H1 (cell line): ENCODE measurements around the gene ANKRD13B. TPM values are rescaled to one million over a fixed set of nuclear protein-coding genes. Genes with fewer than 3 reads are reported as not detected.

Experiments used
- BRCA1 ChIP-seq: IDR thresholded peaks from 2 replicates; pipeline ENCODE4 v1.6.1; 2012; ENCODE audit warnings: low read depth, low read length, improper control_type of control experiment
- CBX5 ChIP-seq: fragments of 300-800, 300-1000 bp; sonication (generic); IDR thresholded peaks from 2 replicates; pipeline ENCODE4 v1.7.1; 2016; ENCODE audit warnings: antibody characterized with exemption, low read length, low read depth
- CEBPB ChIP-seq: IDR thresholded peaks from 2 replicates; pipeline ENCODE4 v1.6.1; 2012; ENCODE audit warnings: low read depth, low read length
- JUND ChIP-seq: IDR thresholded peaks from 2 replicates; pipeline ENCODE4 v1.6.1; 2011; ENCODE audit warnings: mild to moderate bottlenecking, improper control_type of control experiment, low read length
- RBBP5 ChIP-seq: IDR thresholded peaks from 2 replicates; pipeline ENCODE4 v1.7.1; 2012; ENCODE audit warnings: low read depth, mild to moderate bottlenecking, inconsistent platforms, low read length, moderate library complexity, borderline replicate concordance
- RFX5 ChIP-seq: IDR thresholded peaks from 2 replicates; pipeline ENCODE4 v1.6.1; 2011; ENCODE audit warnings: low read depth, low read length, improper control_type of control experiment, borderline replicate concordance
- SIN3A ChIP-seq, 2 experiments: IDR thresholded peaks in 1 of 2; conservative IDR thresholded peaks in 1 of 2; 2 replicates each; pipeline ENCODE4 v1.6.1; 2011 to 2012; ENCODE audit warnings: low read length in 2 of 2, improper control_type of control experiment in 1 of 2, low read depth in 1 of 2, mild to moderate bottlenecking in 1 of 2
- polyA plus RNA-seq, 7 experiments: library from polyadenylated mRNA; depleted of rRNA in 3 of 7; stranded (reverse) in 5 of 7; unstranded in 2 of 7; fragments of >200 nt in 5 of 7; fragments of 200-250 nt in 2 of 7; gene quantifications; 1 replicate in 5 of 7; 2 replicates in 1 of 7; 4 replicates in 1 of 7; pipeline versions ENCODE4 v1.2.1 to v1.2.3, GENCODE V29; 2011 to 2013; ENCODE audit warnings: missing spikeins in 2 of 7, mixed read lengths in 2 of 7
- total RNA-seq: library from RNA; stranded (reverse); fragmentation: NEBNext Ultra II Directional; extraction: Animal tissue kit (Norgen Biotek cat#: 25700); gene quantifications from 2 replicates; pipeline ENCODE4 v1.2.1, GENCODE V29; 2021
- TF ChIP-seq, protein P1 (sequence below): fragments of 300-600 bp; sonication (generic); IDR thresholded peaks from 2 replicates; pipeline ENCODE4 v1.7.1; 2012; ENCODE audit warnings: low read length, moderate library complexity, mild to moderate bottlenecking, inconsistent platforms; ENCODE audit not compliant: insufficient replicate concordance

ANKRD13B gene
- total and polyA plus RNA-seq, 2 of the 8 experiments (the other 6 are each of a cell fraction or from before 2014, with no cell fraction given), result 16.4 to 48.5 TPM

DNA sequence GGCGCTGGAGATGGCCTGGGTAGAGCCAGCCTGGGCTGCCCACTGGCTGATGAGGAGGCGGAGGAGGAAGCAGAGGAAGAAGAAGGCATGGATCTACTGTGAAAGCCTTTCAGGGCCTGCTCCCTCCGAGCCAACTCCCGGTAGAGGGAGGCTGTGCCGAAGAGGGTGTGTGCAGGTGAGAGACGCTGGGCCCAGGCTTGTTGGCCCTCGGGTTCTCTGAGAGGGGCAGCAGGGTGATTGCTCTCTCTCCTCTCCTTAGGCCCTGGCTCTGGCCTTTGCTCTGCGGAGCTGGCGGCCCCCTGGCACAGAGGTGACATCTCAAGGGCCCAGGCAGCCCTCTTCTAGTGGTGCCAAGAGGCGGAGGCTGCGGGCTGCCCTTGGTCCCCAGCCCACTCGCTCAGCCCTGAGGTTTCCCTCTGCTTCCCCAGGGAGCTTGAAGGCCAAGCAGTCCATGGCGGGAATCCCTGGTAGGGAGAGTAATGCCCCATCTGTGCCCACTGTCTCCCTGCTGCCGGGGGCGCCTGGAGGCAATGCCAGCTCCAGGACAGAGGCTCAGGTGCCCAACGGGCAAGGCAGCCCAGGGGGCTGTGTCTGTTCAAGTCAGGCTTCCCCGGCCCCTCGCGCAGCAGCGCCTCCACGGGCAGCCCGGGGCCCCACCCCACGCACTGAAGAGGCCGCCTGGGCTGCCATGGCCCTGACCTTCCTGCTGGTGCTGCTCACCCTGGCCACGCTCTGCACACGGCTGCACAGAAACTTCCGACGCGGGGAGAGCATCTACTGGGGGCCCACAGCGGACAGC is 20.9 kb upstream of the ANKRD13B start (continued):
- TF ChIP-seq, protein P1, sequence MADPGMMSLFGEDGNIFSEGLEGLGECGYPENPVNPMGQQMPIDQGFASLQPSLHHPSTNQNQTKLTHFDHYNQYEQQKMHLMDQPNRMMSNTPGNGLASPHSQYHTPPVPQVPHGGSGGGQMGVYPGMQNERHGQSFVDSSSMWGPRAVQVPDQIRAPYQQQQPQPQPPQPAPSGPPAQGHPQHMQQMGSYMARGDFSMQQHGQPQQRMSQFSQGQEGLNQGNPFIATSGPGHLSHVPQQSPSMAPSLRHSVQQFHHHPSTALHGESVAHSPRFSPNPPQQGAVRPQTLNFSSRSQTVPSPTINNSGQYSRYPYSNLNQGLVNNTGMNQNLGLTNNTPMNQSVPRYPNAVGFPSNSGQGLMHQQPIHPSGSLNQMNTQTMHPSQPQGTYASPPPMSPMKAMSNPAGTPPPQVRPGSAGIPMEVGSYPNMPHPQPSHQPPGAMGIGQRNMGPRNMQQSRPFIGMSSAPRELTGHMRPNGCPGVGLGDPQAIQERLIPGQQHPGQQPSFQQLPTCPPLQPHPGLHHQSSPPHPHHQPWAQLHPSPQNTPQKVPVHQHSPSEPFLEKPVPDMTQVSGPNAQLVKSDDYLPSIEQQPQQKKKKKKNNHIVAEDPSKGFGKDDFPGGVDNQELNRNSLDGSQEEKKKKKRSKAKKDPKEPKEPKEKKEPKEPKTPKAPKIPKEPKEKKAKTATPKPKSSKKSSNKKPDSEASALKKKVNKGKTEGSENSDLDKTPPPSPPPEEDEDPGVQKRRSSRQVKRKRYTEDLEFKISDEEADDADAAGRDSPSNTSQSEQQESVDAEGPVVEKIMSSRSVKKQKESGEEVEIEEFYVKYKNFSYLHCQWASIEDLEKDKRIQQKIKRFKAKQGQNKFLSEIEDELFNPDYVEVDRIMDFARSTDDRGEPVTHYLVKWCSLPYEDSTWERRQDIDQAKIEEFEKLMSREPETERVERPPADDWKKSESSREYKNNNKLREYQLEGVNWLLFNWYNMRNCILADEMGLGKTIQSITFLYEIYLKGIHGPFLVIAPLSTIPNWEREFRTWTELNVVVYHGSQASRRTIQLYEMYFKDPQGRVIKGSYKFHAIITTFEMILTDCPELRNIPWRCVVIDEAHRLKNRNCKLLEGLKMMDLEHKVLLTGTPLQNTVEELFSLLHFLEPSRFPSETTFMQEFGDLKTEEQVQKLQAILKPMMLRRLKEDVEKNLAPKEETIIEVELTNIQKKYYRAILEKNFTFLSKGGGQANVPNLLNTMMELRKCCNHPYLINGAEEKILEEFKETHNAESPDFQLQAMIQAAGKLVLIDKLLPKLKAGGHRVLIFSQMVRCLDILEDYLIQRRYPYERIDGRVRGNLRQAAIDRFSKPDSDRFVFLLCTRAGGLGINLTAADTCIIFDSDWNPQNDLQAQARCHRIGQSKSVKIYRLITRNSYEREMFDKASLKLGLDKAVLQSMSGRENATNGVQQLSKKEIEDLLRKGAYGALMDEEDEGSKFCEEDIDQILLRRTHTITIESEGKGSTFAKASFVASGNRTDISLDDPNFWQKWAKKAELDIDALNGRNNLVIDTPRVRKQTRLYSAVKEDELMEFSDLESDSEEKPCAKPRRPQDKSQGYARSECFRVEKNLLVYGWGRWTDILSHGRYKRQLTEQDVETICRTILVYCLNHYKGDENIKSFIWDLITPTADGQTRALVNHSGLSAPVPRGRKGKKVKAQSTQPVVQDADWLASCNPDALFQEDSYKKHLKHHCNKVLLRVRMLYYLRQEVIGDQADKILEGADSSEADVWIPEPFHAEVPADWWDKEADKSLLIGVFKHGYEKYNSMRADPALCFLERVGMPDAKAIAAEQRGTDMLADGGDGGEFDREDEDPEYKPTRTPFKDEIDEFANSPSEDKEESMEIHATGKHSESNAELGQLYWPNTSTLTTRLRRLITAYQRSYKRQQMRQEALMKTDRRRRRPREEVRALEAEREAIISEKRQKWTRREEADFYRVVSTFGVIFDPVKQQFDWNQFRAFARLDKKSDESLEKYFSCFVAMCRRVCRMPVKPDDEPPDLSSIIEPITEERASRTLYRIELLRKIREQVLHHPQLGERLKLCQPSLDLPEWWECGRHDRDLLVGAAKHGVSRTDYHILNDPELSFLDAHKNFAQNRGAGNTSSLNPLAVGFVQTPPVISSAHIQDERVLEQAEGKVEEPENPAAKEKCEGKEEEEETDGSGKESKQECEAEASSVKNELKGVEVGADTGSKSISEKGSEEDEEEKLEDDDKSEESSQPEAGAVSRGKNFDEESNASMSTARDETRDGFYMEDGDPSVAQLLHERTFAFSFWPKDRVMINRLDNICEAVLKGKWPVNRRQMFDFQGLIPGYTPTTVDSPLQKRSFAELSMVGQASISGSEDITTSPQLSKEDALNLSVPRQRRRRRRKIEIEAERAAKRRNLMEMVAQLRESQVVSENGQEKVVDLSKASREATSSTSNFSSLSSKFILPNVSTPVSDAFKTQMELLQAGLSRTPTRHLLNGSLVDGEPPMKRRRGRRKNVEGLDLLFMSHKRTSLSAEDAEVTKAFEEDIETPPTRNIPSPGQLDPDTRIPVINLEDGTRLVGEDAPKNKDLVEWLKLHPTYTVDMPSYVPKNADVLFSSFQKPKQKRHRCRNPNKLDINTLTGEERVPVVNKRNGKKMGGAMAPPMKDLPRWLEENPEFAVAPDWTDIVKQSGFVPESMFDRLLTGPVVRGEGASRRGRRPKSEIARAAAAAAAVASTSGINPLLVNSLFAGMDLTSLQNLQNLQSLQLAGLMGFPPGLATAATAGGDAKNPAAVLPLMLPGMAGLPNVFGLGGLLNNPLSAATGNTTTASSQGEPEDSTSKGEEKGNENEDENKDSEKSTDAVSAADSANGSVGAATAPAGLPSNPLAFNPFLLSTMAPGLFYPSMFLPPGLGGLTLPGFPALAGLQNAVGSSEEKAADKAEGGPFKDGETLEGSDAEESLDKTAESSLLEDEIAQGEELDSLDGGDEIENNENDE, result no peak
- TF ChIP-seq RFX5 (no peak), RBBP5 (no peak), SIN3A (conservative IDR thresholded peaks at IDR 0.05 in 1 of 2, IDR thresholded peaks at IDR 0.05 in 1 of 2; ENCODE audit: low read depth in 1 of 2, low read length in 2 of 2) (no peak), JUND (no peak), BRCA1 (no peak), CBX5 (no peak), CEBPB (no peak)
